GM23248 (cell line): Measurements from ENCODE around the gene FRG2C. TPM values are rescaled to one million over a fixed set of nuclear protein-coding genes. Genes with fewer than 3 reads are reported as not detected.
"Not testable (repeated sequence)": the region's sequence is repeated elsewhere in the genome, so short reads cannot be mapped to it uniquely, and the experiment has no call there.

ENCODE experiments used
- DNase-seq: peaks from one replicate; pipeline ENCODE4 v3.0.0-alpha.2; 2015
- H2AFZ ChIP-seq: fragments of 200-600 bp; sonication (generic); 2 replicates; pipeline ENCODE4 v1.6.1; 2016; ENCODE audit warnings: antibody characterized with exemption
- H3F3A ChIP-seq: fragments of 200-600 bp; sonication (generic); 2 replicates; pipeline ENCODE4 v1.6.1; 2016; ENCODE audit warnings: mild to moderate bottlenecking, antibody characterized with exemption, mixed run types; ENCODE audit not compliant: insufficient read depth
- H3K27ac ChIP-seq: fragments of 200-600 bp; sonication (generic); 2 replicates; pipeline ENCODE4 v1.5.1; 2016; ENCODE audit warnings: mild to moderate bottlenecking
- H3K27me3 ChIP-seq: fragments of 200-600 bp; sonication (generic); replicated peaks from 2 replicates; pipeline ENCODE4 v1.6.1; 2016; ENCODE audit warnings: mild to moderate bottlenecking; ENCODE audit not compliant: insufficient read depth
- H3K36me3 ChIP-seq: fragments of 200-600 bp; sonication (generic); 2 replicates; pipeline ENCODE4 v1.6.1; 2016; ENCODE audit warnings: low read depth, mild to moderate bottlenecking
- H3K4me1 ChIP-seq: fragments of 200-600 bp; sonication (generic); 2 replicates; pipeline ENCODE4 v1.6.1; 2016; ENCODE audit warnings: mild to moderate bottlenecking; ENCODE audit not compliant: insufficient read depth
- H3K4me2 ChIP-seq: fragments of 200-600 bp; sonication (generic); one replicate; pipeline ENCODE4 v1.6.1; 2016; ENCODE audit warnings: mild to moderate bottlenecking; ENCODE audit not compliant: unreplicated experiment
- H3K4me3 ChIP-seq: fragments of 200-600 bp; sonication (generic); 2 replicates; pipeline ENCODE4 v1.5.1; 2016; ENCODE audit warnings: mild to moderate bottlenecking
- H3K79me2 ChIP-seq: fragments of 200-600 bp; sonication (generic); 2 replicates; pipeline ENCODE4 v1.6.1; 2016; ENCODE audit warnings: mild to moderate bottlenecking; ENCODE audit not compliant: insufficient read depth
- H3K9ac ChIP-seq: fragments of 200-600 bp; sonication (generic); 2 replicates; pipeline ENCODE4 v1.6.1; 2016; ENCODE audit warnings: mild to moderate bottlenecking
- H3K9me2 ChIP-seq: fragments of 200-600 bp; sonication (generic); 2 replicates; pipeline ENCODE4 v1.6.1; 2016; ENCODE audit warnings: mixed run types, mild to moderate bottlenecking, moderate library complexity; ENCODE audit not compliant: insufficient read depth
- H3K9me3 ChIP-seq: fragments of 200-600 bp; sonication (generic); one replicate; pipeline ENCODE4 v1.6.1; 2017; ENCODE audit warnings: low read depth
- H4K20me1 ChIP-seq: fragments of 200-600 bp; sonication (generic); 2 replicates; pipeline ENCODE4 v1.6.0; 2016; ENCODE audit not compliant: insufficient read depth
- EZH2 ChIP-seq: fragments of 200-600 bp; sonication (generic); IDR thresholded peaks from 2 replicates; pipeline ENCODE4 v1.6.1; 2018; ENCODE audit warnings: antibody characterized with exemption, mild to moderate bottlenecking; ENCODE audit not compliant: insufficient read depth, poor library complexity, severe bottlenecking
- EZH2phosphoT487 ChIP-seq: fragments of 200-600 bp; sonication (generic); IDR thresholded peaks from 2 replicates; pipeline ENCODE4 v1.6.1; 2018; ENCODE audit warnings: antibody characterized with exemption, moderate library complexity, mild to moderate bottlenecking, low read depth; ENCODE audit not compliant: insufficient read depth
- WGBS, 2 experiments: methylation state at CpG; one replicate each; pipeline ENCODE4 v1.1.6; 2015 to 2017; ENCODE audit warnings: low lambda C conversion rate in 2 of 2, low coverage in 1 of 2; ENCODE audit errors: missing lambda C conversion rate in 2 of 2; 5-methylcytosine and 5-hydroxymethylcytosine counted together
- in situ Hi-C: fragments of 300-500 bp; cut with MboI; formaldehyde crosslinking; loops from 2 replicates; pipeline ENCODE4 v1.15.0; 2020
- microRNA counts: library from miRNA; unstranded; fragments of <30 nt; microRNA quantifications from one replicate; lab custom pipeline; 2016
- microRNA-seq: library from miRNA; unstranded; fragments of <30 nt; microRNA quantifications from one replicate; pipeline ENCODE4, GENCODE V29; 2016; ENCODE audit warnings: borderline number of aligned reads
- polyA plus RNA-seq: library from polyadenylated mRNA; unstranded; fragments of >200 nt; fragmentation: Nextera tagmentation; extraction: Ambion mirVana; gene quantifications from 2 replicates; pipeline ENCODE4 v1.2.1, GENCODE V29; 2016
- small RNA-seq: library from RNA; depleted of rRNA; stranded (forward); fragments of <200 nt; gene quantifications from one replicate; pipeline ENCODE3, GENCODE V24; 2014; ENCODE audit warnings: low read depth, low replicate concordance
- total RNA-seq: library from RNA; depleted of rRNA; stranded (reverse); fragments of >200 nt; shearing (Covaris generic); gene quantifications from 2 replicates; pipeline ENCODE4 v1.2.3, GENCODE V29; 2014; rRNA removed

FRG2C gene
- total and polyA plus RNA-seq, 2 experiments from 2014 or later: not detected

GRCh38 chr3:75672140-75672775 is 8.1 kb downstream of the FRG2C start:
- Histone ChIP-seq H3K27ac (peak overlapping the region; percentile 98), H3K36me3 (peaks cover 11% of the 10 kb centered on the region; the same call in 1 of the 2 replicates), H3K9ac (peak overlapping the region; percentile 93), H2AFZ (peak overlapping the region; percentile 86), H3K4me1 (peaks cover 14% of the 10 kb centered on the region), H3K79me2 (peaks cover 66% of the 10 kb centered on the region), H3K4me2 (peak overlapping the region; percentile 77), H3K4me3 (peak overlapping the region; percentile 84)
- H3K9me3 ChIP-seq, H3F3A ChIP-seq, in situ Hi-C loops, H3K9me2 ChIP-seq, H3K27me3 ChIP-seq, H4K20me1 ChIP-seq: not testable (repeated sequence)
- peak; percentile 88 for DNase-seq
- WGBS, 2 experiments: 10 to 17% methylated on average over 53 to 59 of the region's 59 CpGs

DNA sequence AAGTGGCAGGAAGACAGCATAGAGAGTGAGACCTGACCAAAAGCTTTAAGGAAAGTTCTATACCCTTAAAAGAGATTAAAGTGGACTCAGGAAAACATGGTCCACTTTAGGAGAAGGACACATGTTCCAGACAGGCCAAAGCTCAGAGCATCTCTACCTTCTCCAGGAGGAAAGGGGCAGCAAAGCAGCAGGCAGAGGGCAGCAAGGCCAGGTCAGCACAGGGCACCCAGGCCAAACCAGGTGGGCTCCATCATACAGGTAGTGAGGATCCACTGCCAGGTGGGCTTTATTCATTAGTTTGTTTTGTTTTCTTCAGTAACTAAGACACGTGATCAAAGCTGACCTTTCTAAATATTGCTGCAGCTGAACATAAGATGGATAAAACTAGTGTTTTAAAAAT is 19.8 kb downstream of the FRG2C start:
- H3K4me1 ChIP-seq, DNase-seq, H3K27me3 ChIP-seq, H3F3A ChIP-seq, H3K9ac ChIP-seq, H3K27ac ChIP-seq, H3K79me2 ChIP-seq, H4K20me1 ChIP-seq, H3K4me3 ChIP-seq, H3K9me3 ChIP-seq, H2AFZ ChIP-seq, in situ Hi-C loops, H3K9me2 ChIP-seq, H3K4me2 ChIP-seq: not testable (repeated sequence)
- peaks cover 19% of the 10 kb centered on the region for H3K36me3 ChIP-seq
- 45 to 56% methylated on average over 1 of the region's 1 CpG for WGBS, 2 experiments

- H3K9ac ChIP-seq: no peak overlapping the region
- no peak overlapping the region for H3K4me3 ChIP-seq
- no peak overlapping the region for H3K27ac ChIP-seq
- H2AFZ ChIP-seq: no peak overlapping the region
- H3F3A ChIP-seq: no peaks in the 10 kb centered on the region
- no peaks in the 10 kb centered on the region for H4K20me1 ChIP-seq
- in situ Hi-C loops: no loop called here
- TF ChIP-seq EZH2phosphoT487 (no peak), EZH2 (no peak)
- no peaks in the 10 kb centered on the region for H3K9me2 ChIP-seq
- DNase-seq: no peak
- no peaks in the 10 kb centered on the region for H3K79me2 ChIP-seq
- H3K4me2 ChIP-seq: no peak overlapping the region
- H3K4me1 ChIP-seq: no peaks in the 10 kb centered on the region
- no peaks in the 10 kb centered on the region for H3K27me3 ChIP-seq
- 0 out of 2 replicates have a peak, but pooled peaks cover 8% of the 10 kb centered on the region for H3K36me3 ChIP-seq
- 83 to 88% methylated on average over 9 of the region's 9 CpGs for WGBS, 2 experiments
- H3K9me3 ChIP-seq: no peaks in the 10 kb centered on the region
Measured at GRCh38 chr3:75687323-75687722, 23.2 kb downstream of the FRG2C start.

DNA sequence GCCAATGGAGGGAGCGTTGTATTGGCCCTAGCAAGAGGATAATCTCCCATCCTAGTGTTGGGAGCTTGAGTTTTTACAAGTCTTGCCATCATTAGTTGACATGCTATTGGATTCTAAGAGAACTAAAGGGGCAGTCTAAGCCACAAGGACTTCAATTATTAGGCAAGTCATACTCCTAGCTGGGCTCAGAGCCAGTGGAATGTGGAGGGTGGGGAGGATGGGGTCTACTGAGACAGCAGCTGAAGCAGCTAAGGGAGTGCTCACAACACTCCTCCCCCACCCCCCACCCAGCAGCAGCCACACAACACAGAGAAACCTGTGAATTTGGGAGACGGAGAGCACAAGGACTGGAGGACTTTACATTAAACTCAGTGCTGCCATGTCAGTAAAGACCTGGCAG is 27.9 kb downstream of the FRG2C start:
- Histone ChIP-seq H3K4me2 (no peak overlapping the region), H3K9me3 (no peaks in the 10 kb centered on the region), H3K9ac (no peak overlapping the region), H2AFZ (no peak overlapping the region), H3K4me1 (no peaks in the 10 kb centered on the region), H3K79me2 (no peaks in the 10 kb centered on the region), H4K20me1 (no peaks in the 10 kb centered on the region), H3K4me3 (no peak overlapping the region), H3K27me3 (no peaks in the 10 kb centered on the region), H3K36me3 (no peaks in the 10 kb centered on the region), H3K9me2 (no peaks in the 10 kb centered on the region), H3K27ac (no peak overlapping the region), H3F3A (no peaks in the 10 kb centered on the region)
- TF ChIP-seq EZH2phosphoT487 (no peak), EZH2 (no peak)
- DNase-seq: no peak
- WGBS, 2 experiments: 62 to 63% methylated on average over 2 of the region's 2 CpGs
- in situ Hi-C loops: no loop called here

MicroRNAs within 50 kb of the gene (microRNA counts, 767-probe panel; counts per million panel counts)
- microRNA hsa-miR-1324 (lab: Ali Mortazavi, UCI): 447 counts per million, percentile 86 among the panel's probes with 10 or more counts

Small RNAs within 50 kb of the gene (microRNA-seq; reads per million reads assigned to microRNA genes)
- gene MIR1324: not detected

Small RNAs within 50 kb of the gene (small RNA-seq; reads per million reads assigned to genes)
- not detected for gene AC108724.2

Other genes with a start within 250 kb of the FRG2C start
- gene ZNF717, start 121.2 kb downstream of the FRG2C start, total RNA-seq: 5.4 and 6.7 TPM in 2 replicates
- 5.8 and 6.1 TPM in 2 replicates for gene ZNF717, start 121.2 kb downstream of the FRG2C start, polyA plus RNA-seq